GM06990 (cell line): Measurements from ENCODE around the gene PTGR2.

Source experiments
- DNase-seq: peaks from one replicate; pipeline ENCODE4 v3.0.0-alpha.2; 2011; ENCODE audit not compliant: insufficient read length; ENCODE audit errors: extremely low read depth
- H3K27me3 ChIP-seq: replicated peaks from 2 replicates; pipeline ENCODE4 v1.6.0; 2011; ENCODE audit warnings: low read length; ENCODE audit not compliant: control insufficient read depth, insufficient read depth
- H3K36me3 ChIP-seq: 2 replicates; pipeline ENCODE4 v1.5.1; 2011; ENCODE audit warnings: low read length; ENCODE audit not compliant: control insufficient read depth, insufficient read depth
- H3K4me3 ChIP-seq: replicated peaks from 2 replicates; pipeline ENCODE4 v1.5.1; 2011; ENCODE audit warnings: low read depth, mild to moderate bottlenecking, control low read depth, low read length
- TF ChIP-seq, protein P1 (sequence below): IDR thresholded peaks from 2 replicates; pipeline ENCODE4 v1.5.1; 2011; ENCODE audit warnings: low read length, control low read depth, mild to moderate bottlenecking, inconsistent platforms; ENCODE audit not compliant: insufficient read depth, poor library complexity, severe bottlenecking

Gene PTGR2

GRCh38 chr14:73843296-73843695 lies 8.3 kb upstream of the PTGR2 start:
- TF ChIP-seq, protein P1, sequence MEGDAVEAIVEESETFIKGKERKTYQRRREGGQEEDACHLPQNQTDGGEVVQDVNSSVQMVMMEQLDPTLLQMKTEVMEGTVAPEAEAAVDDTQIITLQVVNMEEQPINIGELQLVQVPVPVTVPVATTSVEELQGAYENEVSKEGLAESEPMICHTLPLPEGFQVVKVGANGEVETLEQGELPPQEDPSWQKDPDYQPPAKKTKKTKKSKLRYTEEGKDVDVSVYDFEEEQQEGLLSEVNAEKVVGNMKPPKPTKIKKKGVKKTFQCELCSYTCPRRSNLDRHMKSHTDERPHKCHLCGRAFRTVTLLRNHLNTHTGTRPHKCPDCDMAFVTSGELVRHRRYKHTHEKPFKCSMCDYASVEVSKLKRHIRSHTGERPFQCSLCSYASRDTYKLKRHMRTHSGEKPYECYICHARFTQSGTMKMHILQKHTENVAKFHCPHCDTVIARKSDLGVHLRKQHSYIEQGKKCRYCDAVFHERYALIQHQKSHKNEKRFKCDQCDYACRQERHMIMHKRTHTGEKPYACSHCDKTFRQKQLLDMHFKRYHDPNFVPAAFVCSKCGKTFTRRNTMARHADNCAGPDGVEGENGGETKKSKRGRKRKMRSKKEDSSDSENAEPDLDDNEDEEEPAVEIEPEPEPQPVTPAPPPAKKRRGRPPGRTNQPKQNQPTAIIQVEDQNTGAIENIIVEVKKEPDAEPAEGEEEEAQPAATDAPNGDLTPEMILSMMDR: no peak
- Histone ChIP-seq H3K36me3 (no peaks in the 10 kb centered on the region), H3K4me3 (no peak overlapping the region), H3K27me3 (no peaks in the 10 kb centered on the region)
- no peak for DNase-seq

DNA sequence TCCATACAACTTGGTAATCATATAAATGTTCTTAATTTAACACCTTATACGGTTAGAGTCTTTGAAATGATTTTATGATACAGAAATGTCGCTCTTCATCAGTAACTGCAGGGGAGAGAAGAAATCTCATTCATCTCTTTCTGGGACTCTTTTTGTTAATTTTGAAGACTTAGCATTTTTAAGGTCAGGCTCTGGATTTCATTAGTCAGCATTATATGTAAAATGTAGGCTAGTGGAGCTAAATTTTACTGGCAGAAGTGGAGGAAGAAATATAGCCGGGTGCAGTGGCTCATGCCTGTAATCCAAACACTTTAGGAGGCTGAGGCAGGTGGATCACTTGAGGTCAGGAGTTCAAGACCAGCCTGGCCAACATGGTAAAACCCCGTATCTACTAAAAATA lies 4.7 kb upstream of the PTGR2 start:
- TF ChIP-seq, protein P1: no peak
- Histone ChIP-seq H3K4me3 (no peak overlapping the region), H3K36me3 (no peaks in the 10 kb centered on the region), H3K27me3 (no peaks in the 10 kb centered on the region)
- DNase-seq: no peak

DNA sequence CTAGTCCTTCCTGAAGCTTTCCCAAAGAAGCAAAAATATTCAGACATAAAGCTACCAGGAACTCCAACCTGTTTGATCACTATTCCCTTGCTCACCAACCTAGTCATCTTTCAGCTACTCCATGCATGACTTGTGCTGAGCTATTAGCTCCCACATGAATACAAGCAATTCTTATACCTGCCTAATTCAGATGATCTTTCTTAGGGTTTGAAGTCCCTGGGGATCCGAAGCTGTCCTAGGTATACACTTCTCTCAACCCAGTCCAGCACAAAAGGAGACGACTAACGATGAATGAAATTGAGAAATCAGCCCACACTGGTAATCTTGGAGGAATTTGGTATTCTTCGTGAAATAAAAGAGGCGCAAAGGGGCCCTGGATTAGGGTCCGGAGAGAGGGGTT lies 631 bp upstream of the PTGR2 start:
- Histone ChIP-seq H3K36me3 (no peaks in the 10 kb centered on the region), H3K27me3 (no peaks in the 10 kb centered on the region), H3K4me3 (peak overlapping the region; percentile 72)
- no peak for DNase-seq
- TF ChIP-seq, protein P1: no peak

GRCh38 chr14:73859145-73859544 lies 7.5 kb downstream of the PTGR2 start:
- DNase-seq: no peak
- no peaks in the 10 kb centered on the region for H3K27me3 ChIP-seq
- H3K36me3 ChIP-seq: no peaks in the 10 kb centered on the region
- H3K4me3 ChIP-seq: no peak overlapping the region
- TF ChIP-seq, protein P1: no peak

DNA sequence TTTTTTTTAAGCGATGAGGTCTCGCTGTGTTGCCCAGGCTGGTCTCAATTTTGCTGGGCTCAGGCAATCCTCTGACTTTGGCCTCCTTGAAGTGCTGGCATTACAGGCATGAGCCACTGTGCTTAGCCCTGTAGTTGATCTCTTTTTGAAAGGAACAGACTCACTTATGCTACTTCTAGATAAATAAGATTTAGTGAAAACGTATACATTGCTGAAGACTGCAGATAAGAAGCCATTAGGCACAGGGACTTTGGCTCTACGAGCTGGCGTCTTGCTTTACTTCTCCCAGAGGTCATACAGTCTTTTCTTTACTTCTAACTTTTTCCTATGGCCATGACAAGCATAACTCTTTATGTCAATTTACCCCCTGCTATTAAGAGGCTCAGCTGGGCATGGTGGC lies 9.4 kb downstream of the PTGR2 start:
- DNase-seq: no peak
- Histone ChIP-seq H3K4me3 (no peak overlapping the region), H3K36me3 (no peaks in the 10 kb centered on the region), H3K27me3 (no peaks in the 10 kb centered on the region)
- TF ChIP-seq, protein P1: no peak

DNA sequence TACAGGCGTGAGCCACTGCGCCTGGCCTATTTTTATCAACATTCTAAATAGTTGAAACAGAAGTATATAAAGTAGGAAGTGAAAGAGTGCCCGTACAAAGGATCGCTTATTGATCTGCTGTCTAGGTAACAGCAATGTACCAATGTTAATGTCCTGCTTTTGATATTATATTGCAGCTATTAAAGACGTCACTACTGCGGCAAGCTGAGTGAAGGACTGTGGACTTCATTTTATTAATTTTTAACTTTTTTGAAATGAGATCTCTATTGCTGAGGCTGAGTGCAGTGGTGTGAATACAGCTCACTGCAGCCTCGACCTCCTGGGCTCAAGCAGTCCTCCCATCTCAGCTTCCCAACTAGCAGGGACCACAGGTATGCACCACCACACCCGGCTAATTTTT lies 10.8 kb downstream of the PTGR2 start:
- Histone ChIP-seq H3K4me3 (no peak overlapping the region), H3K36me3 (no peaks in the 10 kb centered on the region), H3K27me3 (no peaks in the 10 kb centered on the region)
- TF ChIP-seq, protein P1: no peak
- no peak for DNase-seq
